ENCODE data around the gene CD300LD. TPM values are rescaled to one million over a fixed set of nuclear protein-coding genes. Genes with fewer than 3 reads are reported as not detected.

The CD300LD gene
- total and polyA plus RNA-seq, 2 of the 8 experiments (the other 6 are each of a cell fraction or from before 2014, with no cell fraction given), result not detected

- Histone ChIP-seq H4K20me1 (replicated peaks in 1 of 2; ENCODE audit: control insufficient read depth in 1 of 2, insufficient read depth in 2 of 2, low read length in 2 of 2) (peaks cover 0 to 2% of the 10 kb centered on the region in 2 experiments), H4K8ac (ENCODE audit: extremely low read depth, insufficient read depth, low read length) (no peak overlapping the region), H3K9ac (replicated peaks in 1 of 4; ENCODE audit: extremely low read depth in 1 of 4, low read depth in 3 of 4, low read length in 3 of 4) (no peak overlapping the region), H3K9me3 (ENCODE audit: insufficient read depth in 2 of 2, low read depth in 1 of 2, low read length in 1 of 2) (no peaks in the 10 kb centered on the region), H2AFZ (ENCODE audit: low read length) (no peak overlapping the region), H3K79me1 (ENCODE audit: low read depth, low read length) (no peaks in the 10 kb centered on the region; the same call in 1 of the 2 replicates), H3K4ac (replicated peaks; ENCODE audit: insufficient read length, low read depth, low read length) (no peak overlapping the region), H2BK120ac (replicated peaks; ENCODE audit: low read depth, low read length) (no peak overlapping the region), H4K5ac (ENCODE audit: insufficient read length, low read depth, low read length) (no peak overlapping the region), H3K27ac (ENCODE audit: low read depth, low read length) (no peak overlapping the region), H3K14ac (ENCODE audit: insufficient read length) (no peak overlapping the region), H3K18ac (ENCODE audit: extremely low read depth, low read length) (no peak overlapping the region), H3K23me2 (ENCODE audit: low read depth, low read length) (0 out of 2 replicates have a peak, but pooled peaks cover 2% of the 10 kb centered on the region), H3K27me3 (replicated peaks in 1 of 4; ENCODE audit: control insufficient read depth in 3 of 4, extremely low read depth in 1 of 4, insufficient read depth in 3 of 4, low read length in 3 of 4) (no peaks in the 10 kb centered on the region; a peak in 1 of 7 replicates), H4K91ac (replicated peaks; ENCODE audit: insufficient read length, low read length) (no peak overlapping the region), H3K56ac (replicated peaks; ENCODE audit: insufficient read length, low read depth, low read length) (no peak overlapping the region), H3K36me3 (ENCODE audit: control insufficient read depth in 2 of 4, insufficient read depth in 4 of 4, low read length in 3 of 4) (no peaks in the 10 kb centered on the region), H3K23ac (ENCODE audit: insufficient read length) (no peak overlapping the region), H2BK15ac (ENCODE audit: low read length) (no peak overlapping the region), H3K4me3 (ENCODE audit: extremely low read depth in 1 of 4, insufficient read depth in 2 of 4, low read depth in 3 of 4, low read length in 4 of 4) (no peak overlapping the region), H2BK20ac (ENCODE audit: low read length) (no peak overlapping the region), H3K4me2 (ENCODE audit: insufficient read depth in 1 of 2, low read depth in 2 of 2, low read length in 2 of 2) (no peak overlapping the region), H2BK12ac (ENCODE audit: low read depth, low read length) (no peak overlapping the region), H3K4me1 (replicated peaks in 1 of 4; ENCODE audit: control insufficient read depth in 3 of 4, insufficient read depth in 4 of 4, low read length in 3 of 4) (no peaks in the 10 kb centered on the region), H2AK5ac (ENCODE audit: low read depth, low read length) (no peak overlapping the region), H2BK5ac (ENCODE audit: low read depth, low read length) (no peak overlapping the region), H3K79me2 (ENCODE audit: control insufficient read depth in 1 of 2, insufficient read depth in 2 of 2, low read length in 2 of 2) (no peaks in the 10 kb centered on the region)
- 94% methylated on average over 7 of the region's 7 CpGs; no CpG with 5 or more reads in 1 of the 2 experiments for WGBS, 2 experiments (ENCODE audit: extremely low coverage in 1 of 2, insufficient coverage in 1 of 2, insufficient read length in 1 of 2, insufficient replicate concordance in 2 of 2, low coverage in 1 of 2, low lambda C conversion rate in 2 of 2, missing lambda C conversion rate in 1 of 2)
- ChIA-PET POLR2A (ENCODE audit: partially characterized antibody) (no interaction called here), CTCF (ENCODE audit: partially characterized antibody) (no interaction called here)
- no peak for DNase-seq (ENCODE audit: low read depth in 1 of 2, low spot score in 2 of 2)
- no peak for FAIRE-seq
- TF ChIP-seq SIRT6 (IDR thresholded peaks at IDR 0.05; ENCODE audit: low read length) (no peak), EGR1 (IDR thresholded peaks at IDR 0.05; ENCODE audit: borderline replicate concordance, low read depth, low read length) (no peak), CTBP2 (IDR thresholded peaks at IDR 0.05; ENCODE audit: borderline replicate concordance, insufficient read depth, insufficient read length, low read length) (no peak), EP300 (IDR thresholded peaks at IDR 0.05; ENCODE audit: borderline replicate concordance in 1 of 2, low read depth in 2 of 2, low read length in 2 of 2) (no peak)
Measured at GRCh38 chr17:74546586-74546985, 45.5 kb downstream of the CD300LD start.

Measured in H1 (cell line).